Amygdala (tissue), 56 donors: ENCODE results near the gene PPP1R16B.

Experiments
- DNase-seq, 56 donors: peaks; one replicate each; lab custom pipeline; 2025; lab: John Stamatoyannopoulos, UW

PPP1R16B gene

DNA sequence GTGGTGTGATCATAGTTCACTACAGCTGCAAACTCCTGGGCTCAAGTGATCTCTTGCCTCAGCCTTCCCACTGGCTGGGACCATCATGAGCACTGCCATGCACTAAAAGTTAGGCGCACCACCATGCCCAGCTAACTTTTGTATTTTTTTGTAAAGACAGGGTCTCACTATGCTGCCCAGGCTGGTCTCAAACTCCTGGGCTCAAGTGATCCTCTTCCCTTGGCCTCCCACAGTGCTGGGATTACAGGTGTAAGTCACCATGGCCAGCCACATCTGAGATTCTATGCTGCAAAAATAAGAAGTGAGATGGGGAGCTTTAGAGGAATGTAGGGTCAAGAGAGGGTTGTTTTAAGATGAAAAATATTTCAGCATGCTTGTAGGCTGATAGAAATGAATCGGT lies 119.2 kb downstream of the PPP1R16B start:
- DNase-seq, result no peak

DNA sequence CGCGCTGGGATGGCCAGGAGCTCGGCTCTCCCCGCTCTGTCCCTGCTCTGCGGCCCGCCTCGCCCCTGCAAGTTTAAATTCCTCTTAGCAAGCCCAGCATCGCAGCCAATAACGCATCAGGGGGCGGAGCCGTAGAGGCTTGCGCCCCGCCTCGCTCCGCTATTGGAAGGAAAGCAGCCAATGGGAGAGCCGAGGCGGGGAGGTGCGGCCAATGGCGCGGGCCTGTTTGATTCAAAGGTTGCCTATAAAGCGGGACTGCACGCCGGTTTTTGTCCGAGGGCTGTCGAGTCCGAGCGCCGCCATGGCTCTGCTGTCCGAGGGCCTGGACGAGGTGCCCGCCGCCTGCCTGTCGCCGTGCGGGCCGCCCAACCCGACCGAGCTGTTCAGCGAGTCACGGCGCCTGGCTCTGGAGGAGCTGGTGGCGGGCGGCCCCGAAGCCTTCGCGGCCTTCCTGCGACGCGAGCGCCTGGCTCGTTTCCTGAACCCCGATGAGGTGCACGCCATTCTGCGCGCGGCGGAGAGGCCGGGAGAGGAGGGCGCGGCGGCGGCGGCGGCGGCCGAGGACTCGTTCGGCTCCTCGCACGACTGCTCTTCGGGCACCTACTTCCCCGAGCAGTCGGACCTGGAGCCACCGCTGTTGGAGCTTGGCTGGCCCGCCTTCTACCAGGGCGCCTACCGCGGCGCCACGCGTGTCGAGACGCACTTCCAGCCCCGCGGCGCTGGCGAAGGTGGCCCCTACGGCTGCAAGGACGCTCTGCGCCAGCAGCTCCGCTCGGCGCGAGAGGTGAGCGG lies 120.8 kb downstream of the PPP1R16B start, which contains the start of gene FAM83D:
Gene FAM83D (plus strand): TSS at position 276 of the 792 bp plus-strand sequence. CDS start 26 bp downstream, at position 302.
- peak; percentile 24 to 98 (median 90) for DNase-seq

DNA sequence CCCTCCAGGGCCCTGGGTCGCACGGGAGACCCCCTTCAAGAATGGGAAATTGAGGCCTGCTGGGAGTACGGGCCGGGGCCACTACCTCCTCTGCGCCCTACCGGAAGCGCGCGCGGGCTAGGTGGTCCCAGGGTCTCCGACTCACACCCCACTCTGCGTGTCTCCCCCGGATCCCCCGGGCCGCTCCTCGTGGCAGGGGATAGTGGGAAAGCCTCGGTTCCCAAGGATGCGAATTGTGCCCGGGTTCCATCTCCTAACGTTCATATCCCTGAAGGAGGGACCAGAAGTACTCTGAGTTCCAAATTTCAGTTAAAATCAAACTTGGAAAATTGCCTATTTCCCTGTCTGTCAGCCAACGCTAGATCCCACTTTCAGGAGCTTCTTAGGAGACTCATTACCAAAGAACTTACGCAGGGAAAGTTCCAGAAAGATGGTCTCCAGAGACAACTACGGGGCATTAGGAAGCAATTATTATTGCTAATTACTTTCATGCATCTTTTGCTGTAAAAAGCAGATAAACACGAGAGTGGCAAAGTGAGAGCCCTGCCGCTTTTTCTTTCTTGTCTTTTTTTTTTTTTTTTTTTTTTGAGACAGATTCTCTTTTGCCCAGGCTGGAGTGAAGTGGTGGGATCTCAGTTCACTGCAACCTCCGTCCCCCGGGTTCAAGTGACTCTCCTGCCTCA lies 121.6 kb downstream of the PPP1R16B start:
- DNase-seq, result no peak

DNA sequence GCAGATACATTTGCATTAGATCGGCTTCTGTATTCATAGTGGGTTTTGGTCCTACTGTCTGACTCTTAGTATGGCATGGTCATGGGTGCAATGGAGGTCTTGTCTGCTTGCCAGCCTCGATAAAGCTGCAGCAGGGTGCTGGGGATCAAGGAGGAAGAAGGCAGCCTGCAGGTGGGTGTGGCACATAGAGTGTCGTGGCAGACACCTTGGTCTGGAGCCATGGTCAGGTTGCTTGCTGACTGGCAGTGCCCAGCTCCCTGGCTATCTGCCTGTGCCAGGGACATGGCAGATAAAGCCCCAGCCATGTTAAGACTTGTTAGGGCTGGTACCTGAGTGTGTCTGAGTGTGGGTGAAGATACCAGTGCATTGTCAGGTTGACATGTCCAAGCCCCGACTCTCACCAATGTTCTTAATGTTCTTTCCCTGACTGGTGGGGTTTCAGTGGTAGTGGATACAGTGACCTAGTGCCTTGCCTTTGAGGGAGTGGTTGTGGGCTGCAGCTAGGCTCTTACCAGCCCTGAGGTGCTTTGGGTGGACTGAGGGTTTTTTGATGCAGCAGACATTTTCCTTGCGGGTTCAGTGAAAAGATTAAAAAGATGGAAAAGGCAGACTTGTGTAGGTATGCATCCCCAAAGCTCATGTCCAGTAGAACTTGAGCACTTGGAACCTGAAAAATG lies 122.5 kb downstream of the PPP1R16B start:
- DNase-seq, result no peak

DNA sequence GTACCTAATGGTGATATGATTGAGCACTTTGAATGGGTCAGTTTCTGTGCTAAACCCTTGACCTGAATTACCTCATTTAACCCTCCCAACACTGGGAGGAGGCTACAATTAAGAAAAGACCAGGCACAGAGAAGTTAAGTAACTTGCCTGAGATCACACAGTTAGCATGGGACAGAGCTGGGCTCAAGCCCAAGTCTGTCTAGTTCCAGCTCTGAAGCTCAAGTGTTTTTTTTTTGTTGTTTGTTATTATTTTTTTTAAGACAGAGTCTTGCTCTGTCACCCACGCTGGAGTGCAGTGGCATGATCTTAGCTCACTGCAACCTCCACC lies 124.7 kb downstream of the PPP1R16B start:
- DNase-seq, result no peak

DNA sequence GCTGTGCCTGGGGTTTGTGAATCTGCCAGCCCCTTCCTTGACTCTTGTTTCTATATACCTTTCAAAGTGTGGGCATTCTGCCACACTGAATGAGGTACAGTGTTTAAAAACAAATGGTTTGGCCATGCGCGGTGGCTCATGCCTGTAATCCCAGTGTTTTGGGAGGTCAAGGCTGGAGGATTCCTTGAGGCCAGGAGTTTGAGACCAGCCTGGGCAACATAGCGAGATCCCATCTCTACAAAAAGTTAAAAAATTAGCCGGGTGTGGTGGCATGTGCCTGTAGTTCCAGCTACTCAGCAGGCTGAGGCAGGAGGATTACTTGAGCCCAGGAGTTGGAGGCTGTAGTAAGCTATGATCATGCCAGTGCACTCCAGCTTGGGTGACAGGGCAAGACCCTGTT lies 126.5 kb downstream of the PPP1R16B start:
- no peak for DNase-seq

DNA sequence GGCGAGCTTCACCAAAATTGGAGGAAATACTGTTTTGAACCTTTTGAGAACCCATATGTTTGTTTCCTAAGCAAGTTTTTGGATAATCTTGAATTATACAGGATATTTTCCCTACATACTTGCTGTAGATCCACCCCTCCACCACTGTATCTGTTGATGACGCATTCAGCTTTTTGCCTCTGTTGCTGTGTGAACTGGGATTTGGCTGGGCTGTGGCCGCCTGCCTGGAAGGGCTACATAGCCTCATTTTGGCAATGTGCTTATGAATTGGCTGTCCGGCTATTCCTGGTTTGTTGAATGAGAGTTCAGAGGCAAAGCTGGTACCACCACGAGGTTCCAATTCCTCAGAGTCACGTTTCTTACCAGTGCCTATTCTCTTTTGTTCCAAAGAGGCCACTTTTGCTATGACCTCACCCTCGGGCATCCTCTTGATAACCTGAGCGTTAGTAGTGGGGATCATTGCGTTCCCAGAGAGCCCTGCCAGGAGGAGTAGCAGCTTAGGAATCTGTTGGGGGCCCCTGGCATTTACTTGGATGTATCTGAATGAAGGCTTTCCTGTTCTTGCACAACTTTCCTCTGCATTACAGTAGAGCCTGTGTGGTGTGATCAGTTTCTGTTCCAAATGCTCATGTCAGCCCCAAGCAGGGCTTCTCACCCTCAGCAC lies 127.1 kb downstream of the PPP1R16B start:
- no peak for DNase-seq

DNA sequence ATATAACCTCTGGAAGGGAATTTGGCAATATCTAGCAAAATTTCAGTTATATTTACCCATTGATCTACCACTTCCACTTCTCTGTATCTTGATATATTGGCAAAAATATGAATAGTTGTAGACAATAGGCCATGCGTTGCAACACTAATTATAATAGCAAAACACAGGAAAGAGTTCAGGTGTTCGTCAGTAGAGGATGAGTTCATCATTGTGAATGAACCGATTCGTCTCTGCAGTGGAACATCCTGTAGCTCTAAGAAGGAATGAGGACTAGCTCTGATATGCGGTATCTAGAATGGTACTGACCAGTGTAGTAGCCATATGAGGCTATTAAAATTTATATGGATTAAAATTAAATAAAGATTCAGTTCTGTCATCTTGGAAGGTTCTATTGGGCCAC lies 129.0 kb downstream of the PPP1R16B start:
- no peak for DNase-seq

DNA sequence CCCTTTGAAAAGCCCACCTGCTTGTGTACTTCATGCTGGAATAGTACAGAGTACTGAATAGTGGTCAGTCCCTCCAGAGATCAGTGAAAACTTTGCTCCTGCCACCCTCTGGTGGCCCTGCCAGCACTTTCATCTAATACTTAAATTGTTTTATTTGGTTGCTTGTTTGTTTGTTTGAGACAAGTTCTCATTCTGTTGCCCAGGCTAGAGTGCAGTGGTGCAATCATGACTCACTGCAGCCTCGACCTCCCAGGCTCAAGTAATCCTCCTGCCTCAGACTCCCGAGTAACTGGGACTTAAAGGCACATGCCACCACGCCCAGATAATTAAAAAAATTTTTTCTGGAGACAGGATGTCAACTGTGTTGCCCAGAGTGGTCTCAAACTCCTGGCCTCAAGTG lies 129.8 kb downstream of the PPP1R16B start:
- DNase-seq, result no peak

DNA sequence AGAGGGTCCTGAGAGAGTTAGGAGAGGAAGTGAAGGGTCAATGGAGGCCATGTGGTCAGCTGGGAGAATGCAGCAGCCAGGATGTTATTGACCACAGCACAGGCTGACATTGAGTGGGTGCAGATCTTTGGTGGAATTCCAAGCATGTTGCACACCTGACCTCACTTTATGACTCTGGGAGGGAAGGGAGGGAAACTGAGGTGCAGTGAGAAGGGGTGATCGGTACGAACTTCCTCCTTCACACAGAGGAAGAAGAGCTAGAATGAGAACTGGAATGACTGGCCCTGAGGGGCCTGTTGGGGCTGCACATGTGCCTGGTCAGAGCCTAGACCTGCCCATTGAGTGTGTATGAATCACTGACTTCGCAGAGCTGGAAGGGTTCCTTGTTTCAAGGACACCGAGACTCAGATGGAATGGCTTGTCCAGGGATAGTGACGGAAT lies 130.5 kb downstream of the PPP1R16B start:
- DNase-seq, result no peak

DNA sequence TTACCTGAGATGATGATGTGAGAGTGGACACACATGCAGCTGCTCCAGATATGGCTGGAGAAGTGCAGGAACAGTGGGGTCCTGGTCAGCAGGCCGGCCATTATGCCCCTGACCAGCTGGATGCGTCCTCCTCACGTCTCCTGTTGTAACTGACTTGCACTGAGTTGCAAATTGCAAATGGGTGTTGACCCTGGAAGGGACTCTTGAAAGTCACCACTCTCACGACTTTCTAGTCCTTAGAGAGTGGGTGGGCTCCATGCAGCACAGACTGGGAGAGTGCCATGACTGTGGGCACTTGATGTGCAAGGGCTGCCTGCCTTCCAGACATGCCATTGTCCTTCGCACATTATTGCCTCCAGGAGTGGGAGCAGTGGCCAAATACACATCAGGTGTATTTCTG lies 131.5 kb downstream of the PPP1R16B start:
- DNase-seq, result no peak

DNA sequence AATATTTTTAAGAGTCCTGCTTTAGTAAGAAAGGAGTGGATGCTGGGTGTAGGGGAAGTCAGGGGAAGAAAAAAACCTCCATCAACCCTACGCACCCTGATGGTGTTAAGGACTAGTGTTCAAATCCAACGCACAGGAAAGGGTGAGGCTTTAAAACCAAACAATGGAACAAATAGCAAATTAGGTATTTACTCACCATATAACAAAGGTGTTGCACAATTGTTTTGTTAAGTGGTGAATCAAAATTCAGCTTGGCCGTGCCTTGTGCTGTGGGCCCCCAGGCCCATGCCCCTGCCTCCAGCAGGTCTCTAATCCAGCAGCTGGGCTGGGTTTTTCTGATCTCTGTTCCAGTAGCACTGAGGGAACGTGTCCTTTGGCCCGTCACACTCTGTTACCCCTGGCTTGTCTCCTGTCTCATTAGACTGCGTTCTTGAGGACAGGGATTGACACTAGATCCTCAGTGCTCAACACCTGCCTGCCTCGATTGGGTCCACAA lies 132.5 kb downstream of the PPP1R16B start:
- no peak for DNase-seq

DNA sequence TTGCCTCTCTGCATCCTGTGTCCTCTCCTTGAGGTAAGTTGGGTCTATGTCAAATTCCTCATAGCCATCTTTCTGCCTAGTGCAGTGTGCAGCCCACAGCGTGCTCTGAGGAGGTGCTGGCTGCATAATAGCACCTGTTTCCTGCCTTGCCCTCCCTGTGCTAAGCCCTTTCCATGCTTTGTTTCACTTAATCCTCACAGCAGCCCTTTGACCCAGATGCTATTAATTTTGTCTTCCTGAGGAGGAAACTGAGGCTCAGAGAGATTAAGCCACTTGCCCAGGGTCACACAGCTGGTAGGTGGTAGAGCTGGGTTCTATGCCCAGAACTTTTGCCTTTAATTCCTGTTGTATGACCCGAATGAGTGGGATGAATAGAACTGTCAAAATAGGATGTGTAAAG lies 134.2 kb downstream of the PPP1R16B start:
- no peak for DNase-seq

DNA sequence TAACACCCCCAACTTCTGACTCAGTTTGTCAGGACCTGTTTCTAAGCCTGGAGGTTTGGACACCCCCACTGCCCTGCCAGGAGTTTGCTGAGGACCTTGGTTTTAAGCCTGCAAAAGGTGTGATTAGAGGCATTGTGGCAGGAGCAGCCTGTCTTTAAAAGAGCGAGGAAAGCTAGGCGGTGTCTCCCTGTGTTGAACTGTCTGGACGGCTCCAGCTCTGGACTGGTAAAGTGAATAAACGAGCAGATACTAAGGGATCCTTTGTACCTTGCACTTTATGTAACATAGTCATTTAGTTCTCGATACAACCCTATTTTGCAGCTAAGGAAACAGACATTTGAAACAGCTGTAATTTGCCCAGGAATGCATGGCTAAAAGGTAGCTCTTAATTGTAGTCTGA lies 135.1 kb downstream of the PPP1R16B start:
- no peak for DNase-seq

DNA sequence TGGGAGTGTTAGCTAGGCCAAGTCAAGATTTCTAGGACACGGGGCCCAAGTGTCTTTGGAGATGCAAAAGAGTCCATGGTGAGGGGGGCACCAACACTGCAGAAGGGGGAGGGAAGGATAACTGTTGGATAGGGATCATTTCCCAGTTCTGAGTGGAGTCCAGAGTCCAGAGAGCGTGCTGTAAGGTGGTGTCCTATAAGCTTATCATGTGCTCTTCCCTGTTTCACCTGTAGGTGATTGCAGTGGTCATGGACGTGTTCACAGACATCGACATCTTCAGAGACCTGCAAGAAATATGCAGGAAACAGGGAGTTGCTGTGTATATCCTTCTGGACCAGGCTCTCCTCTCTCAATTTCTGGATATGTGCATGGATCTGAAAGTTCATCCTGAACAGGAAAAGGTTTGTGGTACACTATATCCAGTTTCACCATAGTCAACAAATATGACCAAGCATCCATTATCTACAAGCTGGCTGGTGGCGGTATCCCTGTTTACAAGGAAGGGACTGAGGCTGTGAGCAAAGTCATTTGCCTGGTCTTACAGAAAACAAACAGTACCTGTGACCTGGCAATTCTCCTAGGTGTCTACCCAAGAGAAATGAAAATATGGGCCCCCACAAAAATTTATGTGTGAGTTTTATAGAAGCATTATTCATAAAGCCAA lies 136.4 kb downstream of the PPP1R16B start:
- no peak for DNase-seq

DNA sequence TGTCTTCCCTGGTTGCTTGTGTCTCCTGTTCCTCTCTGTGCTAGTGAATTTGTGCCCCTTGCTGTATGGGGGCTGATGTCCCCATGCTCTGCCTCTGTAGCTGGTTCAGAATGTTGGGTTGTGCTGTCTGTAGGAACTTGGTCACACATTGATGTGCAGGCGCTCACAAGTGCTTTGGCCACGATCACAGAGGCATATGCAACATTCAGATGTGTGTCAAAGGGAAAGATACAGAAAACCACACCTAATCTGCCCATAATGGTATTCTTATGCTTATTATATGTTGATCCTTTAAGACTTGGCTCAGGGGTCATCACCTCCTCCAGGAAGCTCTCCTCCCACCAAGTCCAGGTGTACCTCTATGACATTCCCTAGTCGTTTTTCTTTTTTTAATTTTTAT lies 139.5 kb downstream of the PPP1R16B start:
- no peak for DNase-seq

DNA sequence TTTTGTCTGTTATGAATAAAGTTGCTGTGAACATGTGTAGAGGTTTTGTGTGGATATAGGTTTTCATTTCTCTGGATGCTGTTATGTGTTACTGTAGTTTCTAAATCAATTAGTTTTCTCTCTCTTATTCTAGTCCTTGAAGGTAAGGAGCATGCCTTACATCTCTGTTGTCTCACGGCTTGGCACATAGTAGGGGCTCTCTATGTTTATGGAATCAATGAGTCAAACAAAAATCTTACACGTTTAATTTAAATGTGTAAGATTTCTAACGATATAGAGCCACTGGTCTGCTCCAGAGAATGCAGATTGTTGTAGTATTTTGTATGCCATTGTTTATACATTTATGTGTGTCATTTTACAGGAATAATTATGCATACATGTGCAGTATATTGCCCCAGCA lies 141.3 kb downstream of the PPP1R16B start:
- DNase-seq, result no peak

DNA sequence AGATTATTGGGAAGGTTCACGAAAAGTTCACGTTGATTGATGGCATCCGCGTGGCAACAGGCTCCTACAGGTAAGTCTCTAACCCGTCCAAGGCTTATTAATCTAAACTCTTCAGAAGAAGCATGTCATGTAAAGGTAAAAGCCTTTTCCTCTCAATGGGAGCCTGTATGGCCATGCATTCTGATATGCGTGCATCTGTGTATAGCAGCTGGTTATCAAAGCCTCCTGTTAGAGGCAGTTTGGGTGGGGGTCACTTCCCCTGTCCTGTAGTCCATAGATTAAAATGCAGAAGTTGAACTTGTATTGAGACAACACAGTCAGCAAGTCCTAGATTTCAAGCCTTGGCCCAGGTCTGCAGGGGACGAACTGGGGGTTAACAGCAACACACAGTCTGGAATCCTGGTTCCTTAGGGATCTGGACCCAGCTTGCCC lies 142.4 kb downstream of the PPP1R16B start:
- no peak for DNase-seq

DNA sequence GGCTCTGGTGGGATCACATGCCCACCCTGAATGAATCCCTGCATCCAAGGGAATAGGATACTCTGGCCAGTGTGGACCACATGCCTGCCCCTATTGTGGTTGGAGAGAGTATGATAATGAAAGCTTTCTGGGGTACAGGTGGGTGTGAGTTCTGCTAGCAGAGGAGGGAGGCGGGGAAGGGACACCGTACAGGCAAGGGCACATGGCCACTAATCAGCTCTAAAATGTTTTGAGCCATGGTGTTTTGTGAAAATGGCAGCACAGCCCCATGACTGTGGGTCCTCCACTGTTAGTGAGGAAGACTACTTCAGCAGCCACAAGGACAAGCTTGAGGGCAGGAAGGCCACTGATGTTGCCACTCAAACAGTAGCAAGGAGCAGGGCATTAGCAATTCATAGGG lies 144.8 kb downstream of the PPP1R16B start:
- DNase-seq, result no peak

DNA sequence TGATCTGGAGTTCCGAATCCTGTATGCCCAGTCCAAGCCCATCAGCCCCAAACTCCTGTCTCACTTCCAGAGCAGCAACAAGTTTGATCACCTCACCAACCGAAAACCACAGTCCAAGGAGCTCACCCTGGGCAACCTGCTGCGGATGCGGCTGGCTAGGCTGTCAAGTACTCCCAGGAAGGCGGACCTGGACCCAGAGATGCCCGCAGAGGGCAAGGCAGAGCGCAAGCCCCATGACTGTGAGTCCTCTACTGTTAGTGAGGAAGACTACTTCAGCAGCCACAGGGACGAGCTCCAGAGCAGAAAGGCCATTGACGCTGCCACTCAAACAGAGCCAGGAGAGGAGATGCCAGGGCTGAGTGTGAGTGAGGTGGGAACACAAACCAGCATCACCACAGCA lies 146.1 kb downstream of the PPP1R16B start:
- DNase-seq, result no peak
